GM18907 (cell line): ENCODE data around the gene SLX4IP.

Experiments used
- ATAC-seq: cut with Tn5 transposase; IDR thresholded peaks from one replicate; pipeline ENCODE4 v1.9.1; 2021; ENCODE audit warnings: mild to moderate bottlenecking, moderate library complexity; ENCODE audit not compliant: unreplicated experiment

Gene SLX4IP

DNA sequence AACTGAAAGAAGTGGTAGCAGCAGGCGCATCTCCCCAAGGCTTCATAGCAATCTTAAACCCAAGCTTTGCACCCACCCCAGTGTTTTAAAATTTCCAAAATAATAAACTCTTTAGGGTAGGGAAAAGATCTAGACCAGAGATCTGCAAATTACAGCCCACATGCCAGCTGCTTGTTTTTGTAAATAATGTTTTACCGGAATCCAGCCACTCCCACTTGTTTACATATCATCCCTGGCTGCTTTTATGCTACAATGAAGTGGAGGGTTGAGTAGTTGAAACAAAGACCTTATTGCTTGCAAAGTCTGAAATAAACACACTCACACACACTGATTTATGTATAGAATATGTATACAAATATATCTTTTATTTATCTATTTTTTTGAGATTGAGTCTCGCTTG, 30.0 kb downstream of the SLX4IP start:
- ATAC-seq = no peak

DNA sequence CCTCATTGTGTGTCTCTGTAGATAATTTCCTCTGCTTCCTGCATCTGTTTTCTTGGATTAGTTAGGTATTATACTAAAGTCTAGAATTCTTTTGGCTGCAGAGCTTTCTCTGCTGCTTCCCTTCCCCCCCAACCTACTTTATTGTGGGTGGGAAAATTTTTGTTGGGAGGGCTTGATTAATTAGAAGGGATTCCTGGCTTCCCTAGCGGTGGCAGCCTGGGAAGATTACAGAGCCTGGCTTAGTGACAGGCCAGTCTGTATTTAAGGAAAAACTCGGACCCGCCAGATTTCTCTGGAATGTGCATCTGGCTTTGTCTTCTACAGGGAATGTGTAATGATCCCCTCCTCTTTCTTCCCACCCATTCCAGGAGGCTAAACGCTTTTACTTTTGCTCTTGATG, 31.2 kb downstream of the SLX4IP start:
- no peak for ATAC-seq

DNA sequence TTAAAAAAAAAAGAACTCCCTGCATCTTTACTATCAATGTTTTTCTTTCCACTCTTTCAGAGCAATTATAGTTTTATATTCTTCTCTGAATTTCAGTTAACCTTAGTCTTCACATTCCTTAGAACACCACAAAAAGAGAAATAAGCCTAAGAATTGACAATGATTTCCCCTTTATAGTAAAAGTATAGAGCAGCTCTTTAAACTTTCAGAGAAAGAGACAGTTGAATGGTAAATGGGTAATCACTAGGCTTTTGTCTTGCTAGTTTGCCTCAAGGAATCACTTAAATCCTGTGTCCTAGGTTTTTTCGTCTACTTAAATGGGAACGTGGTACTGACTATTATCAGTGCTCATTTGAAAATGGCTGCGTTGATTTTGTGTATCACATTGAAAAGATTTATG, 31.8 kb downstream of the SLX4IP start:
- ATAC-seq = no peak

- ATAC-seq = no peak
Measured at GRCh38 chr20:10467681-10468339, 32.7 kb downstream of the SLX4IP start.

- ATAC-seq = no peak
Measured at GRCh38 chr20:10468340-10468845, 33.3 kb downstream of the SLX4IP start.

DNA sequence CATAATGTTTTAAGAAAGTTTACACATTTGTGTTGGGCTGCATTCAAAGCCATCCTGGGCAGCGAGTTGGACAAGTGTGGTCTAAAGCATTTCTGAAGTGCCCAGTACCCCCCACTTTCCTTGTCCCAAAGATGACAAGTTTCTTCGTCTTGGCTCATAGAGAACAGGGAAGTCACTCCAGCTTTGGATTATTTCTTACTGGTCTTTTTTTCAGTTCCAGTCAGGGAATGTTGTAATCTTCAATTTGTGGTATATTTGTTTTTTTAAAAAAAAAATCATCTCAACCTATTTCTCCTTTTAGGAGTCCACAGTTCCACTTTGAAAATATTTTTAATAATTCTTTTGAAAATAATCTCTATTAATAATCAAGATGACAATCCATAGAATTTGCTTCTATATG, 34.0 kb downstream of the SLX4IP start:
- ATAC-seq = no peak

- ATAC-seq = no peak
Measured at GRCh38 chr20:10469599-10469998, 34.5 kb downstream of the SLX4IP start.

DNA sequence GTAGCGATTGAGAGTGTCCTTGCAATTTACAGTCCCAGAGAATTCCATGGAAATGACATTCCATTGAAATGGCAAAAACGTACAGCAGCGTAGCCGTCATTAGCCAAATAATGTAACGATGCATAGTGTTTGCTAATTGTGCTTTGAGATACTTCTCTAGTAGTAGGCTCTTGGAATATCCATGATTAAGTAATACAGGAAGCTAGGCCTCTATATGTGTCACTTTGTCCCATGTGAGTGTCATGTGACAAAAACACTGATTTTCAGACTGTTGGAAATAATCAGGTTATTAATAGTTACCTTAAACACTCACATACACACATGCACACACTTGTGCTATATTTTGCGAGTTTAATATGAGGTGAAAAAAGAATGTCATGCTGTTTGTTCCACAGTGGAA, 35.2 kb downstream of the SLX4IP start:
- ATAC-seq = no peak

DNA sequence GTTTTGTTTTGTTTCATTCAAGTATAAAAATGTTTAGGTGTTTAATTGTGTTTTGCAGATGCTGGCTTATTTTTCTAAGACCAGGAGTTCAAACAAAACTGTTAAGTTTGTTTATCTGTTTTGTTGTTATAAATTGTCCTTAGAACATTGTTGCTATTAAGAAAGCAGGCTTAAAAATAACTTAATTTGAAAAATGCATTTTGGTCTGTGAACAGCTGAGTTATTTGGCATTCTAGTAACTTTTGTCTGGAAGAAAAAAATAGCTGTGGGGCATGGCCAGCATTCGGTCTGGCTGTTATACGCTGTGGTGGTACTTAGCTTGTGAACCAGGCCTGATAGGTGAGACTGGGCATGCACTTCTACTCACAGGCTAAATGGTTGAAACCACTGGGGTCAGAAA, 37.8 kb downstream of the SLX4IP start:
- no peak for ATAC-seq

DNA sequence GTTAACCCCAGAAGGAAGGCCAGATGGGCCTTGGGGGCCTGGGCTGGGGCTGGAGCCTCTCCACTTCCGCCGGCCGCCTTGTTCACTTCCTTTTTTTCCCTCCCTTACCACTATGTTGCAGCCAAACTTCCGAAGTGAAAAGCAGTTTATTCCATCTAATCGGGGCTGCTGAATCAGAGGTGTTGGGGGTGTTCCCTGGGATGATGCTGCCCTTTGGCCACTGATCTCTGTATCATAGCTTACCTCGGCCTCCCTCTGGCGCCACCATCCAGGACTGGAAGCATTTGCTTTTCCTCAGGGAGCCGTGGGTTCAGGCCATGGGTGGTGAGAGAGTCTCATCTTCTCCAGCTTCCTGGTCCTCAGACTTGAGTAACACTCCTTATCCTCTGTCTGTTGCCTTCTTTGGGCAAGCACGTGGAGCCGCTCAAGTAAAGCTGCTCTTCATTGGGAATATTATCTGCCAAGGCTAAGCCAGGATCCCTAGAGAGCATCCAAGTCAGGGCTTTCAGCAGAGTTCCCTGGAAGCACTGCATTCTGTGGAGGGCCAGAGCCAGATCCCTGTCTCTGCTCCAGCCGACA, 39.6 kb downstream of the SLX4IP start:
- no peak for ATAC-seq

- no peak for ATAC-seq
Measured at GRCh38 chr20:10475225-10475624, 40.1 kb downstream of the SLX4IP start.

- peak; percentile 84 for ATAC-seq
Measured at GRCh38 chr20:10476319-10476724, 41.2 kb downstream of the SLX4IP start.

DNA sequence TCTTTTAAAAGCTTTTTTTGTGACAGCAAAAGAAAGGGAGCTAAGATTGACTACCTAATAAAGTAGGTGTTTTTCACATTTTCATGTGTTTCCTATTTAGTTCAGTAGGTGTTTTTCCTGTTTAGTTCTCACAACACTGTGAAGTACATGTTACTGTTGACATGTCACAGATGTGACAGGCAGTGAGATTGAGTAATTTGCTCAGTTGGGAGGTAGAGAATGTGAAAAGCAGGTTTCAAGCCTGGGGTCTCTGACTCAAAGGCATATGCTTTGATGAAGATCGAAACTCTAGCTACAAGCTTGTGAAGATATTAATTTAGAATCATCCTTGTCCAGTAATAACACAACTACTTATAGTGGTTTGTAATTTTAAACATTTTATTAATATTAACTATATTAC, 43.1 kb downstream of the SLX4IP start:
- ATAC-seq = peak; percentile 77

DNA sequence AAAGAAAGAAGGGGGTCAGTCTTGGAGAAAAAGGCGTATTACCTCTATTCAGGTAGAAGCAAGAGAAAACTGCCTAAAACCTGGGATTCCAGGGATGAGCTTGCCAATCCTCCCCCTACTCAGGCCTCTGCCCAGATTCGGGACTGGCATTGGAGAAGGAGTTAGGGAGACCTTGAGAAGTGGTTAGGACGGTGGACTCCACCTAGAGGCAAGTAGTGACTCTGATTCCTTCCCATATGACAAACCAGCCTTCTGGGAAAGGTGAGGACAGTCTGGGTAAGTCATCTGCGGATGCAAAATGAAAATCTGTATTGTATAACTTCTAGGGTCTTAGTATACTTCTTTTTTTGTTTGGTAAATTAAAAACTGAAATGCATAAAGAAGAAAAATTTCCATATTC, 43.8 kb downstream of the SLX4IP start:
- ATAC-seq = no peak

- no peak for ATAC-seq
Measured at GRCh38 chr20:10481676-10482075, 46.6 kb downstream of the SLX4IP start.

DNA sequence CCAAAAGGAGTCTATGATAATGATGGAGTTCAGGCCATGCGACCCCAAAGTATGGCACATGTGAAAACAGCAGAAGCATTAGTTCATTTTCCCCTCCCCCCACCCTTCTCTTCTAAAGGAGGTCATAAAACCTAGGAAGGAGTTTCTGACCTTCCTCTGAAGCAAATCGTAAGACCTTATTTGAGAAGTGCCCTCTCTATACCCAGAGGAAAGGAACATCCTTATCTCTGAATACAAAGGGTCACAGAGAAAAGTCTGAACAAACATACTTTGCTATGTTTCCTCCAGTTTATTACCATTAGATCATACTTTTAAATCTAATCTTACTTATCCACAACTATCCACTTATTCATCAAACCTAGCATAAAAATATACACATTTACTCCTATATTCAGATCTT, 48.6 kb downstream of the SLX4IP start:
- no peak for ATAC-seq

- no peak for ATAC-seq
Measured at GRCh38 chr20:10487142-10488136, 52.3 kb downstream of the SLX4IP start.

GRCh38 chr20:10488534-10488933, 53.4 kb downstream of the SLX4IP start:
- ATAC-seq = no peak

- ATAC-seq = no peak
Measured at GRCh38 chr20:10489853-10490252, 54.7 kb downstream of the SLX4IP start.

DNA sequence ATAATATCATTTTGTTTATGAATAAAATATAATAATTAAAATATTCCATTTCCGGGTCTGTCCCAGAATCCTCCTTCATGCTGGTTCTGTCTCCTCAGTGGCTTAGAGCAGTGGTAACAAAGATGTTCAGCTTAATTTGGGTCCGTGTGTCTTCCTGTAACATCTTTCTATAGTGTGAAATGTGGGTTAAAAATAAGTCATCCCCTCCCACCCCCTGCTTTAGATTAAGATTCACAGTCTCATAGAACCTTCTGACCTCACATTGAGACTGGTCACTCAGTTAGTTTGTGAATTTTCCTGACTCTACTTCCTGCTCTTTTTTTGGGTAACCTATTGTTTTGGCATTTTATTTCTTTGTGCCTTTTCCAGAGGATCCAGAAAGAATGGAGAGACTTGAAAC, 55.2 kb downstream of the SLX4IP start:
- no peak for ATAC-seq

GRCh38 chr20:10490706-10491105, 55.6 kb downstream of the SLX4IP start:
- no peak for ATAC-seq

DNA sequence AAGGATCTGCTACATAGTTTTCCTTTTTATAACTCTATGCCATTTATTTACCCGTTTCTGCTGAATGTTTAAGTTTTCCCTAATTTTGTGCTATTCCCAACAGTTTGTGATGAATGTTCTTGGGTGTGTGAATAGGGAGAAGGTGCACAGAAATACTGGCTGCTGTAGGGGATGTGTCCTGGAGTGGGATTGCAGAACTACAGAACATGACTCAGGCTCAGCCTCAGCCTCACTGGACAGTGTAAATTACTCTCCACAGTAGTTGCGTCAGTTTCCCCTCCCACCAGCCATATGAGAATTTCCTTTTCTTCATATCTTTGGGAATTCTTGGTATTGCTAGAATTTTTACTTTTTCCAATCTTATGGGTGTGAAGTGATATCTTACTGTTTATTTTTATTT, 57.0 kb downstream of the SLX4IP start:
- no peak for ATAC-seq
